Activated CD4-positive, alpha-beta memory T cell treated with anti-CD3 and anti-CD28 coated beads, Interleukin-2, amount 10 ng/mL, durations not matched to agents 7 days and 5 days (primary cell): Measurements from ENCODE around the gene ATP5F1E. TPM values are rescaled to one million over a fixed set of nuclear protein-coding genes. Genes with fewer than 3 reads are reported as not detected.
"Not testable (repeated sequence)": the region's sequence is repeated elsewhere in the genome, so short reads cannot be mapped to it uniquely, and the experiment has no call there.

Source experiments
- CTCF ChIA-PET: fragments of 350-600 bp; sonication (Branson Sonifier 250); formaldehyde crosslinking; loops from one replicate; lab custom pipeline; 2021; ENCODE audit warnings: antibody characterized with exemption, inconsistent platforms; lab: Charles Lee
- POLR2A ChIA-PET: fragments of 350-600 bp; sonication (Branson Sonifier 250); formaldehyde crosslinking; loops from one replicate; lab custom pipeline; 2021; ENCODE audit warnings: antibody characterized with exemption; lab: Charles Lee
- DNase-seq: peaks from one replicate; pipeline ENCODE4 v3.0.0-alpha.2; 2020
- H3K27ac Mint-ChIP-seq: one replicate; pipeline ENCODE4 v1.8.0; 2021; ENCODE audit warnings: mild to moderate bottlenecking, mixed read lengths
- H3K27me3 Mint-ChIP-seq: one replicate; pipeline ENCODE4 v1.8.0; 2021; ENCODE audit warnings: mixed read lengths
- H3K36me3 Mint-ChIP-seq: one replicate; pipeline ENCODE4 v1.8.0; 2021; ENCODE audit warnings: low read depth, mixed read lengths
- H3K4me1 Mint-ChIP-seq: one replicate; pipeline ENCODE4 v1.8.0; 2021; ENCODE audit warnings: mixed read lengths
- H3K4me3 Mint-ChIP-seq: one replicate; pipeline ENCODE4 v1.8.0; 2021; ENCODE audit warnings: mild to moderate bottlenecking, mixed read lengths
- H3K9me3 Mint-ChIP-seq: one replicate; pipeline ENCODE4 v1.8.0; 2021; ENCODE audit warnings: mixed read lengths
- total RNA-seq, 2 experiments: library from RNA; stranded (reverse); gene quantifications; one replicate each; pipeline ENCODE4 v1.2.3, GENCODE V29; 2021

Gene ATP5F1E
- total RNA-seq, 2 experiments from 2014 or later: 80.4 to 82.1 TPM

- CTCF ChIA-PET: no interaction called here
- Mint-ChIP-seq H3K27ac (no peak overlapping the region), H3K27me3 (no peaks in the 10 kb centered on the region), H3K4me1 (peaks cover 39% of the 10 kb centered on the region), H3K9me3 (no peaks in the 10 kb centered on the region), H3K4me3 (no peak overlapping the region), H3K36me3 (peaks cover 64% of the 10 kb centered on the region)
- DNase-seq: no peak
- POLR2A ChIA-PET: interaction anchor here (1.0 to 2.8 kb wide), 2 partner anchors 44 kb away, joined by 3 to 12 read pairs; partner anchors contain the start of gene ATP5F1E
Measured at GRCh38 chr20:58987790-58988564, 44.2 kb downstream of the ATP5F1E start.

- CTCF ChIA-PET: no interaction called here
Measured at GRCh38 chr20:58986968-58987517, 45.1 kb downstream of the ATP5F1E start.

GRCh38 chr20:58986286-58986967, 45.7 kb downstream of the ATP5F1E start:
- Mint-ChIP-seq H3K36me3 (peaks cover 57% of the 10 kb centered on the region), H3K27ac (no peak overlapping the region), H3K9me3 (no peaks in the 10 kb centered on the region), H3K27me3 (no peaks in the 10 kb centered on the region), H3K4me1 (peaks cover 50% of the 10 kb centered on the region), H3K4me3 (no peak overlapping the region)
- ChIA-PET POLR2A (interaction anchor here (1.0 kb wide), 1 partner anchor 45 kb away, joined by 3 read pairs; no protein-coding TSS in a partner anchor), CTCF (no interaction called here)
- DNase-seq: no peak

More at GRCh38 chr20:58986968-58987517, 45.1 kb downstream of the ATP5F1E start:
- POLR2A ChIA-PET: interaction anchor here (1.0 kb wide), 1 partner anchor 45 kb away, joined by 3 read pairs; no protein-coding TSS in a partner anchor
- Mint-ChIP-seq H3K9me3 (no peaks in the 10 kb centered on the region), H3K27ac (no peak overlapping the region), H3K27me3 (no peaks in the 10 kb centered on the region), H3K4me1 (peaks cover 46% of the 10 kb centered on the region), H3K36me3 (peaks cover 61% of the 10 kb centered on the region), H3K4me3 (no peak overlapping the region)
- DNase-seq: no peak

- Mint-ChIP-seq H3K9me3 (no peaks in the 10 kb centered on the region), H3K36me3 (peaks cover 54% of the 10 kb centered on the region), H3K4me1 (peaks cover 50% of the 10 kb centered on the region), H3K27me3 (no peaks in the 10 kb centered on the region), H3K27ac (no peak overlapping the region), H3K4me3 (no peak overlapping the region)
- DNase-seq: no peak
- CTCF ChIA-PET: interaction anchor here (0.6 kb wide), 1 partner anchor 24 kb away, joined by 3 read pairs; no protein-coding TSS in a partner anchor
- POLR2A ChIA-PET: no interaction called here
Measured at GRCh38 chr20:58985656-58986055, 46.5 kb downstream of the ATP5F1E start.

- H3K4me3 Mint-ChIP-seq: no peak overlapping the region
- H3K9me3 Mint-ChIP-seq: no peaks in the 10 kb centered on the region
- H3K36me3 Mint-ChIP-seq: peaks cover 47% of the 10 kb centered on the region
Measured at GRCh38 chr20:58984691-58985090, 47.4 kb downstream of the ATP5F1E start.

GRCh38 chr20:58983115-58983468, 49.0 kb downstream of the ATP5F1E start:
- Mint-ChIP-seq H3K36me3 (peaks cover 36% of the 10 kb centered on the region), H3K4me3 (peak overlapping the region; percentile 90), H3K4me1 (peaks cover 50% of the 10 kb centered on the region)
- POLR2A ChIA-PET: interaction anchor here (0.7 to 4.9 kb wide), 13 partner anchors 10 to 677 kb away, joined by 3 to 50 read pairs (median 4); partner anchors contain the start of genes ATP5F1E, PRELID3B, STX16 and ZNF831
- not testable (repeated sequence) for H3K27ac Mint-ChIP-seq, H3K9me3 Mint-ChIP-seq, H3K27me3 Mint-ChIP-seq, DNase-seq
- CTCF ChIA-PET: interaction anchor here (1.0 kb wide), 1 partner anchor 76 kb away, joined by 6 read pairs; no protein-coding TSS in a partner anchor

More at GRCh38 chr20:58984691-58985090, 47.4 kb downstream of the ATP5F1E start:
- ChIA-PET POLR2A (interaction anchor here (1.0 to 4.9 kb wide), 2 partner anchors 9 to 48 kb away, joined by 3 to 50 read pairs; partner anchors contain the start of gene ATP5F1E), CTCF (no interaction called here)
- no peak overlapping the region for H3K27ac Mint-ChIP-seq
- H3K4me1 Mint-ChIP-seq: peaks cover 50% of the 10 kb centered on the region
- no peak for DNase-seq
- no peaks in the 10 kb centered on the region for H3K27me3 Mint-ChIP-seq

GRCh38 chr20:58982406-58983114, 49.6 kb downstream of the ATP5F1E start:
- Mint-ChIP-seq H3K27ac (peak overlapping the region; percentile 79), H3K27me3 (peaks cover 4% of the 10 kb centered on the region), H3K4me3 (peak overlapping the region; percentile 90), H3K9me3 (no peaks in the 10 kb centered on the region), H3K4me1 (peaks cover 50% of the 10 kb centered on the region), H3K36me3 (peaks cover 30% of the 10 kb centered on the region)
- ChIA-PET CTCF (interaction anchor here (0.6 to 1.0 kb wide), 2 partner anchors 75 to 275 kb away, joined by 3 to 6 read pairs; no protein-coding TSS in a partner anchor), POLR2A (interaction anchor here (0.7 to 4.9 kb wide), 21 partner anchors 11 to 676 kb away, joined by 3 to 50 read pairs (median 3); partner anchors contain the start of genes ATP5F1E, PRELID3B, STX16 and ZNF831)
- peak; percentile 45 for DNase-seq

GRCh38 chr20:58981628-58982364, 50.3 kb downstream of the ATP5F1E start:
- CTCF ChIA-PET: interaction anchor here (0.6 kb wide), 1 partner anchor 276 kb away, joined by 3 read pairs; no protein-coding TSS in a partner anchor
- peaks cover 44% of the 10 kb centered on the region for H3K4me1 Mint-ChIP-seq
- H3K4me3 Mint-ChIP-seq: peak overlapping the region; percentile 90
- no peaks in the 10 kb centered on the region for H3K9me3 Mint-ChIP-seq
- POLR2A ChIA-PET: interaction anchor here (0.9 to 4.9 kb wide), 20 partner anchors 11 to 330 kb away, joined by 3 to 50 read pairs (median 4); partner anchors contain the start of genes ATP5F1E, PRELID3B, STX16 and ZNF831
- peaks cover 23% of the 10 kb centered on the region for H3K36me3 Mint-ChIP-seq
- DNase-seq: peak; percentile 33
- peak overlapping the region; percentile 79 for H3K27ac Mint-ChIP-seq
- H3K27me3 Mint-ChIP-seq: peaks cover 6% of the 10 kb centered on the region

GRCh38 chr20:58980711-58981627, 51.2 kb downstream of the ATP5F1E start, which contains the start of gene NELFCD:
Gene NELFCD (plus strand): TSS chr20:58981256. CDS start chr20:58981310, 54 bp downstream.
- H3K9me3 Mint-ChIP-seq: no peaks in the 10 kb centered on the region
- peaks cover 6% of the 10 kb centered on the region for H3K27me3 Mint-ChIP-seq
- DNase-seq: peak; percentile 90
- peaks cover 37% of the 10 kb centered on the region for H3K4me1 Mint-ChIP-seq
- POLR2A ChIA-PET: interaction anchor here (0.9 to 4.9 kb wide), 12 partner anchors 10 to 329 kb away, joined by 3 to 50 read pairs (median 5); partner anchors contain the start of genes ATP5F1E, PRELID3B, STX16 and ZNF831
- H3K36me3 Mint-ChIP-seq: peaks cover 20% of the 10 kb centered on the region
- H3K4me3 Mint-ChIP-seq: peak within 1 kb of the TSS; percentile 90
- CTCF ChIA-PET: no interaction called here
- peak within 1 kb of the TSS; percentile 79 for H3K27ac Mint-ChIP-seq

GRCh38 chr20:58978351-58979190, 53.6 kb downstream of the ATP5F1E start:
- CTCF ChIA-PET: interaction anchor here (1.2 kb wide), 1 partner anchor 80 kb away, joined by 3 read pairs; no protein-coding TSS in a partner anchor
- H3K4me1 Mint-ChIP-seq: peaks cover 16% of the 10 kb centered on the region

More at GRCh38 chr20:58978351-58979190, 53.6 kb downstream of the ATP5F1E start:
- Mint-ChIP-seq H3K27me3 (peaks cover 8% of the 10 kb centered on the region), H3K9me3 (peaks cover 7% of the 10 kb centered on the region), H3K4me3 (no peak overlapping the region), H3K36me3 (peaks cover 9% of the 10 kb centered on the region), H3K27ac (no peak overlapping the region)
- POLR2A ChIA-PET: interaction anchor here (1.0 to 1.4 kb wide), 2 partner anchors 53 to 89 kb away, joined by 5 read pairs; partner anchors contain the start of gene ATP5F1E
- no peak for DNase-seq
